H9 (cell line): ENCODE data around the gene ZNF512. TPM values are rescaled to one million over a fixed set of nuclear protein-coding genes. Genes with fewer than 3 reads are reported as not detected.

Experiments used
- DNase-seq: peaks from one replicate; pipeline ENCODE4 v3.0.0-alpha.2; 2017
- H2AFZ ChIP-seq: one replicate; pipeline ENCODE4 v1.6.1; 2013; ENCODE audit warnings: mild to moderate bottlenecking, low read length, control low read depth, moderate library complexity
- H2AK5ac ChIP-seq: 2 replicates; pipeline ENCODE4 v1.6.1; 2013; ENCODE audit warnings: low read length, control low read depth, mixed read lengths; ENCODE audit not compliant: insufficient read length
- H2BK120ac ChIP-seq: one replicate; pipeline ENCODE4 v1.6.1; 2013; ENCODE audit warnings: low read depth, mild to moderate bottlenecking, low read length, control low read depth, inconsistent platforms; ENCODE audit not compliant: poor library complexity, severe bottlenecking
- H2BK12ac ChIP-seq: 2 replicates; pipeline ENCODE4 v1.6.1; 2013; ENCODE audit warnings: low read length, control low read depth, mixed read lengths, low read depth; ENCODE audit not compliant: insufficient read length
- H2BK15ac ChIP-seq: 2 replicates; pipeline ENCODE4 v1.6.1; 2013; ENCODE audit warnings: low read depth, low read length, control low read depth
- H2BK20ac ChIP-seq: one replicate; pipeline ENCODE4 v1.6.1; 2013; ENCODE audit warnings: low read depth, mild to moderate bottlenecking, low read length, control low read depth, inconsistent platforms; ENCODE audit not compliant: poor library complexity, severe bottlenecking
- H2BK5ac ChIP-seq: 2 replicates; pipeline ENCODE4 v1.6.1; 2013; ENCODE audit warnings: low read length, control low read depth, mixed read lengths; ENCODE audit not compliant: insufficient read length
- H3K14ac ChIP-seq: 2 replicates; pipeline ENCODE4 v1.6.1; 2013; ENCODE audit warnings: low read length, control low read depth; ENCODE audit not compliant: insufficient read depth
- H3K18ac ChIP-seq: 2 replicates; pipeline ENCODE4 v1.6.1; 2013; ENCODE audit warnings: low read depth, mild to moderate bottlenecking, mixed read lengths, low read length, control low read depth; ENCODE audit not compliant: insufficient read length
- H3K23ac ChIP-seq: 2 replicates; pipeline ENCODE4 v1.6.1; 2013; ENCODE audit warnings: low read length, control low read depth, mixed read lengths, low read depth; ENCODE audit not compliant: insufficient read length
- H3K23me2 ChIP-seq: 2 replicates; pipeline ENCODE4 v1.6.1; 2013; ENCODE audit warnings: low read depth, mild to moderate bottlenecking, mixed read lengths, low read length, control low read depth; ENCODE audit not compliant: insufficient read length, poor library complexity, severe bottlenecking
- H3K27ac ChIP-seq: 2 replicates; pipeline ENCODE4 v1.5.1; 2013; ENCODE audit warnings: low read length, control low read depth, mixed read lengths, low read depth; ENCODE audit not compliant: insufficient read length
- H3K27me3 ChIP-seq: 2 replicates; pipeline ENCODE4 v1.6.1; 2013; ENCODE audit warnings: low read length, control low read depth, inconsistent platforms; ENCODE audit not compliant: insufficient read depth
- H3K4ac ChIP-seq: 2 replicates; pipeline ENCODE4 v1.6.1; 2013; ENCODE audit warnings: low read depth, mild to moderate bottlenecking, control low read depth, inconsistent platforms, low read length, moderate library complexity
- H3K4me1 ChIP-seq: 2 replicates; pipeline ENCODE4 v1.6.1; 2013; ENCODE audit warnings: low read length, control low read depth, inconsistent platforms; ENCODE audit not compliant: insufficient read depth
- H3K4me2 ChIP-seq: 2 replicates; pipeline ENCODE4 v1.6.1; 2013; ENCODE audit warnings: low read length, control low read depth, mixed read lengths; ENCODE audit not compliant: insufficient read length, insufficient read depth
- H3K56ac ChIP-seq: 2 replicates; pipeline ENCODE4 v1.6.1; 2013; ENCODE audit warnings: low read depth, mild to moderate bottlenecking, mixed read lengths, low read length, control low read depth; ENCODE audit not compliant: insufficient read length
- H3K79me1 ChIP-seq: 2 replicates; pipeline ENCODE4 v1.6.1; 2013; ENCODE audit warnings: low read depth, mild to moderate bottlenecking, moderate library complexity, low read length, control low read depth, inconsistent platforms; ENCODE audit not compliant: insufficient read depth, poor library complexity, severe bottlenecking
- H3K79me2 ChIP-seq: 2 replicates; pipeline ENCODE4 v1.6.1; 2013; ENCODE audit warnings: low read length, control low read depth, inconsistent platforms; ENCODE audit not compliant: insufficient read depth
- H3K9ac ChIP-seq: 2 replicates; pipeline ENCODE4 v1.6.1; 2013; ENCODE audit warnings: low read length, control low read depth, mixed read lengths; ENCODE audit not compliant: insufficient read length; ENCODE audit errors: extremely low read depth
- H3K9me3 ChIP-seq: one replicate; pipeline ENCODE4 v1.6.1; 2013; ENCODE audit warnings: low read depth, low read length, inconsistent platforms; ENCODE audit not compliant: control insufficient read depth
- H3T11ph ChIP-seq: one replicate; pipeline ENCODE4 v1.6.1; 2013; ENCODE audit warnings: mild to moderate bottlenecking, low read length, control low read depth, inconsistent platforms
- H4K20me1 ChIP-seq: one replicate; pipeline ENCODE4 v1.6.1; 2013; ENCODE audit not compliant: control insufficient read depth, insufficient read length, insufficient read depth
- H4K5ac ChIP-seq: 2 replicates; pipeline ENCODE4 v1.6.1; 2013; ENCODE audit warnings: low read depth, mild to moderate bottlenecking, mixed read lengths, low read length, control low read depth; ENCODE audit not compliant: insufficient read length
- H4K8ac ChIP-seq: replicated peaks from 2 replicates; pipeline ENCODE4 v1.6.1; 2013; ENCODE audit warnings: low read length, control low read depth, mixed read lengths, low read depth; ENCODE audit not compliant: insufficient read length
- H4K91ac ChIP-seq: 2 replicates; pipeline ENCODE4 v1.6.1; 2013; ENCODE audit warnings: low read depth, mild to moderate bottlenecking, moderate library complexity, mixed read lengths, low read length, control low read depth; ENCODE audit not compliant: insufficient read length
- H3K27ac Mint-ChIP-seq, 3 experiments: 2 replicates in 2 of 3; 3 replicates in 1 of 3; pipeline ENCODE4 v1.8.0; 2020 to 2021; ENCODE audit warnings: mixed read lengths in 3 of 3, mild to moderate bottlenecking in 1 of 3, moderate library complexity in 1 of 3
- H3K27me3 Mint-ChIP-seq: 2 replicates; pipeline ENCODE4 v1.8.0; 2021; ENCODE audit warnings: low read depth, mild to moderate bottlenecking, moderate library complexity, mixed read lengths
- H3K36me3 Mint-ChIP-seq, 3 experiments: 2 replicates in 2 of 3; 3 replicates in 1 of 3; pipeline ENCODE4 v1.8.0; 2020 to 2021; ENCODE audit warnings: low read depth in 3 of 3, mixed read lengths in 3 of 3; ENCODE audit not compliant: insufficient read depth in 1 of 3
- H3K4me1 Mint-ChIP-seq, 2 experiments: 2 replicates each; pipeline ENCODE4 v1.8.0; 2020; ENCODE audit warnings: mixed read lengths in 2 of 2
- H3K4me3 Mint-ChIP-seq, 2 experiments: 2 replicates in 1 of 2; 3 replicates in 1 of 2; pipeline ENCODE4 v1.8.0; 2020 to 2021; ENCODE audit warnings: mild to moderate bottlenecking in 2 of 2, mixed read lengths in 2 of 2, moderate library complexity in 1 of 2
- H3K9me3 Mint-ChIP-seq, 2 experiments: 2 replicates in 1 of 2; 3 replicates in 1 of 2; pipeline ENCODE4 v1.8.0; 2020; ENCODE audit warnings: mild to moderate bottlenecking in 2 of 2, mixed read lengths in 2 of 2, moderate library complexity in 1 of 2
- CTCF ChIP-seq: fragments of 200-600 bp; sonication (generic); conservative IDR thresholded peaks from 3 replicates; pipeline ENCODE4 v1.8.0; 2021; ENCODE audit warnings: antibody characterized with exemption, mild to moderate bottlenecking
- WGBS: extraction: QIAGEN DNeasy Blood & Tissue Kit; methylation state at CpG from one replicate; pipeline ENCODE4 v1.1.7; 2013; ENCODE audit warnings: missing lambda C conversion rate, low lambda C conversion rate, mixed read lengths; ENCODE audit not compliant: insufficient read length; ENCODE audit errors: extremely low coverage; 5-methylcytosine and 5-hydroxymethylcytosine counted together
- total RNA-seq: library from RNA; stranded (reverse); gene quantifications from 2 replicates; pipeline ENCODE4 v1.2.1, GENCODE V29; 2021

ZNF512 gene
- total RNA-seq, 1 experiment from 2014 or later = 38.2 TPM

- Histone ChIP-seq H3K79me2 (no peaks in the 10 kb centered on the region), H3K4me1 (no peaks in the 10 kb centered on the region), H3K23me2 (no peaks in the 10 kb centered on the region), H4K20me1 (no peaks in the 10 kb centered on the region), H3K23ac (no peak overlapping the region), H3K4me2 (no peak overlapping the region), H2BK20ac (no peak overlapping the region), H3K14ac (no peak overlapping the region), H2BK120ac (no peak overlapping the region), H4K8ac (no peak overlapping the region), H2AK5ac (no peak overlapping the region), H4K91ac (no peak overlapping the region), H3K9me3 (no peaks in the 10 kb centered on the region), H2BK5ac (no peak overlapping the region), H3K79me1 (no peaks in the 10 kb centered on the region), H2BK12ac (no peak overlapping the region), H3K9ac (no peak overlapping the region), H3K27me3 (no peaks in the 10 kb centered on the region), H2BK15ac (no peak overlapping the region), H3K4ac (no peak overlapping the region), H3K56ac (no peak overlapping the region), H3K18ac (no peak overlapping the region), H3K27ac (no peak overlapping the region), H4K5ac (no peak overlapping the region), H2AFZ (no peak overlapping the region), H3T11ph (no peak overlapping the region)
- Mint-ChIP-seq H3K27ac (no peak overlapping the region), H3K9me3 (no peaks in the 10 kb centered on the region; a peak in 1 of 5 replicates), H3K4me1 (no peaks in the 10 kb centered on the region), H3K27me3 (peaks cover 64% of the 10 kb centered on the region), H3K36me3 (no peaks in the 10 kb centered on the region), H3K4me3 (no peak overlapping the region)
- no CpG with 5 or more reads among the region's 2 CpGs for WGBS
- TF ChIP-seq CTCF = no peak
- DNase-seq = no peak
These were observed 16.2 kb upstream of the ZNF512 start for GRCh38 chr2:27566628-27567027.
